ENCODE data around the gene NFIA. TPM values are rescaled to one million over a fixed set of nuclear protein-coding genes. Genes with fewer than 3 reads are reported as not detected.

The NFIA gene
- total RNA-seq, 4 donors from 2014 or later: 134 to 183 (median 148) TPM

DNA sequence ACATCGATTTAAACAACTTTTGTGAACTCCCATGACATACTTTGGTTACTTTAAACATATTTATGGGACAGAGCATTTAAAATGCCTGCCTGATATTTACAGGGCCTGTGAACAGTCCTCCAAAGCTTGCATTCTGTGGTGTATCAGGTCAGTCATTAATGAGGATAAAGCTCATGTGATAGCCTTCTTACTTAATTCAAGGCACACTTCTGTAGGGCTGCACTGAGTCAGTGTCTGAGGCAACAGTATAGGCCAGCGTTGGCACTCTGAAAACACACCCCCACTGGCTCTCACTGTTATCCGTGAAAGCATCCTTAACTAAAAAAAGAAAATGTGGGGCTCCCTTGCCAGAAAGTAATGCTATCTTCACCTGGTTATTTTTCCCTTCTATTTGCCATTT lies 200.0 kb downstream of the NFIA start:
- WGBS: 74% methylated on average over 3 of the region's 3 CpGs
- no peak overlapping the region for H3K4me3 ChIP-seq
- TF ChIP-seq CTCF (IDR thresholded peaks at IDR 0.05): no peak
- intact Hi-C loops (cut with DNase I): no loop called here
- no peaks in the 10 kb centered on the region for H3K36me3 ChIP-seq
- peaks cover 14 to 52% (median 40%) of the 10 kb centered on the region in 4 donors for H3K4me1 ChIP-seq
- no peaks in the 10 kb centered on the region for H3K27me3 ChIP-seq
- DNase-seq (ENCODE audit: extremely low spot score): no peak
- H3K9me3 ChIP-seq: no peaks in the 10 kb centered on the region
- H3K27ac ChIP-seq (replicated peaks in 1 of 4): peak overlapping the region in 1 of 4 donors; percentile 28

GRCh38 chr1:61284248-61284854 lies 202.0 kb downstream of the NFIA start:
- Histone ChIP-seq H3K4me3 (no peak overlapping the region), H3K27ac (replicated peaks in 1 of 4) (no peak overlapping the region), H3K9me3 (no peaks in the 10 kb centered on the region), H3K36me3 (no peaks in the 10 kb centered on the region), H3K4me1 (peaks cover 12 to 41% (median 32%) of the 10 kb centered on the region in 4 donors), H3K27me3 (no peaks in the 10 kb centered on the region)
- intact Hi-C loops (cut with DNase I): no loop called here
- DNase-seq (ENCODE audit: extremely low spot score): no peak
- 86% methylated on average over 3 of the region's 3 CpGs for WGBS
- TF ChIP-seq CTCF (IDR thresholded peaks at IDR 0.05): no peak
- no peak for TF ChIP-seq EP300 (IDR thresholded peaks at IDR 0.05)
- no peak for TF ChIP-seq POLR2AphosphoS5 (IDR thresholded peaks at IDR 0.05)
- no peak for TF ChIP-seq POLR2A (IDR thresholded peaks at IDR 0.05; ENCODE audit: low read depth)

GRCh38 chr1:61284936-61285335 lies 202.6 kb downstream of the NFIA start:
- Histone ChIP-seq H3K27me3 (no peaks in the 10 kb centered on the region), H3K4me1 (peaks cover 6 to 35% (median 27%) of the 10 kb centered on the region in 4 donors), H3K36me3 (no peaks in the 10 kb centered on the region), H3K4me3 (no peak overlapping the region), H3K9me3 (no peaks in the 10 kb centered on the region), H3K27ac (replicated peaks in 1 of 4) (no peak overlapping the region)
- WGBS: 95% methylated on average over 5 of the region's 5 CpGs
- intact Hi-C loops (cut with DNase I): no loop called here
- no peak for DNase-seq (ENCODE audit: extremely low spot score)
- TF ChIP-seq POLR2A (IDR thresholded peaks at IDR 0.05; ENCODE audit: low read depth): no peak
- TF ChIP-seq POLR2AphosphoS5 (IDR thresholded peaks at IDR 0.05): no peak
- TF ChIP-seq EP300 (IDR thresholded peaks at IDR 0.05): no peak
- no peak for TF ChIP-seq CTCF (IDR thresholded peaks at IDR 0.05)

GRCh38 chr1:61285371-61285885 lies 203.1 kb downstream of the NFIA start:
- Histone ChIP-seq H3K36me3 (no peaks in the 10 kb centered on the region), H3K4me1 (peaks cover 7 to 36% (median 24%) of the 10 kb centered on the region in 4 donors), H3K9me3 (no peaks in the 10 kb centered on the region), H3K27me3 (no peaks in the 10 kb centered on the region), H3K27ac (replicated peaks in 1 of 4) (no peak overlapping the region), H3K4me3 (no peak overlapping the region)
- TF ChIP-seq POLR2AphosphoS5 (IDR thresholded peaks at IDR 0.05) (no peak), POLR2A (IDR thresholded peaks at IDR 0.05; ENCODE audit: low read depth) (no peak), EP300 (IDR thresholded peaks at IDR 0.05) (no peak), CTCF (IDR thresholded peaks at IDR 0.05) (no peak)
- no peak for DNase-seq (ENCODE audit: extremely low spot score)
- WGBS: 81% methylated on average over 3 of the region's 3 CpGs
- intact Hi-C loops (cut with DNase I): no loop called here

DNA sequence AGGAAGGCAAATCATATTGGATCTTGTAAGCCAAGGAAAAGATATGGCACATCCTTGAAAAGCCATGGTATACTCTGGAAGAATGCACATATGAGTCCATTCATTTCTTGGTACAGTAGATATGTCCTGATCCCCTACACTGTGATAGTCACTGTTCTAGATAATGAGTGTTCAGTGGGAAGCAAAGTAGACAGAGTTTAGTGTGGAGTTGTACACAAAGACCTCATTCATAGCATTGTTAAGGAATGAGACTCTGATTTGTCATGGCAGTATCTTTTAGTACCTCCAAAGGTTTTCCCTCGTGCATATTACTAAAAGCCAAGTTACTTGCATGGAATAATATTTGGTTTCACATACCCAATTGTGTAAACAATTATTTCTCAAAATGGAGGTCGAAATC lies 204.7 kb downstream of the NFIA start:
- TF ChIP-seq EP300 (IDR thresholded peaks at IDR 0.05) (no peak), POLR2AphosphoS5 (IDR thresholded peaks at IDR 0.05) (no peak), POLR2A (IDR thresholded peaks at IDR 0.05; ENCODE audit: low read depth) (no peak), CTCF (IDR thresholded peaks at IDR 0.05) (no peak)
- intact Hi-C loops (cut with DNase I): no loop called here
- Histone ChIP-seq H3K36me3 (no peaks in the 10 kb centered on the region), H3K4me1 (peaks cover 12 to 40% (median 25%) of the 10 kb centered on the region in 4 donors), H3K4me3 (no peak overlapping the region), H3K27ac (replicated peaks in 1 of 4) (no peak overlapping the region), H3K27me3 (no peaks in the 10 kb centered on the region), H3K9me3 (no peaks in the 10 kb centered on the region)
- DNase-seq (ENCODE audit: extremely low spot score): no peak
- WGBS: 86% methylated on average over 2 of the region's 2 CpGs

Data from esophagus muscularis mucosa (tissue), 4 donors.